Right lobe of liver (tissue), 4 donors: ENCODE results near the gene KCNIP3.
"Not testable (repeated sequence)": the region's sequence is repeated elsewhere in the genome, so short reads cannot be mapped to it uniquely, and the experiment has no call there.

Experiments
- CTCF ChIP-seq, 4 donors: fragments of 200-600 bp in 3 of 4; fragments of 450-650 bp in 1 of 4; IDR thresholded peaks; one replicate each; pipeline versions ENCODE4 v1.5.1 to v1.8.0; 2016 to 2022; ENCODE audit warnings: antibody characterized with exemption in 4 of 4, mild to moderate bottlenecking in 2 of 4
- POLR2A ChIP-seq: fragments of 450-650 bp; IDR thresholded peaks from one replicate; pipeline ENCODE4 v1.6.1; 2017; ENCODE audit warnings: antibody characterized with exemption, mild to moderate bottlenecking
- donor health status: DM: no; HTN: no; CAD: no.
- donor health status: DM: no; HTN: no; CAD: no.
- donor health status: DM: no; HTN: yes; CAD: no.

GRCh38 chr2:95415138-95415537, 118.0 kb downstream of the KCNIP3 start:
- not testable (repeated sequence) for TF ChIP-seq CTCF (IDR thresholded peaks at IDR 0.05); POLR2A
